Calu3 (cell line): Measurements from ENCODE around the gene BCAN. TPM values are rescaled to one million over a fixed set of nuclear protein-coding genes. Genes with fewer than 3 reads are reported as not detected.
"Not testable (repeated sequence)": the region's sequence is repeated elsewhere in the genome, so short reads cannot be mapped to it uniquely, and the experiment has no call there.

Experiments used
- BruUV-seq: library from RNA; stranded (reverse); fragments of 400-500 nt; replicated peaks from 2 replicates; lab custom pipeline; 2021; lab: Mats Ljungman, UMichigan
- CTCF ChIA-PET: fragments of 300-600 bp; sonication (Branson Sonifier 250); formaldehyde crosslinking; loops from one replicate; lab custom pipeline; 2022; ENCODE audit warnings: antibody characterized with exemption; lab: Charles Lee
- DNase-seq: peaks from one replicate; pipeline ENCODE4 v3.0.0; 2022
- H3K27ac Mint-ChIP-seq: one replicate; pipeline ENCODE4 v1.8.0; 2022; ENCODE audit warnings: mixed read lengths; ENCODE audit not compliant: unreplicated experiment
- H3K27me3 Mint-ChIP-seq: one replicate; pipeline ENCODE4 v1.8.0; 2022; ENCODE audit warnings: mixed read lengths; ENCODE audit not compliant: unreplicated experiment
- H3K36me3 Mint-ChIP-seq: one replicate; pipeline ENCODE4 v1.8.0; 2022; ENCODE audit warnings: mild to moderate bottlenecking, moderate library complexity, mixed read lengths; ENCODE audit not compliant: insufficient read depth, unreplicated experiment
- H3K4me1 Mint-ChIP-seq: one replicate; pipeline ENCODE4 v1.8.0; 2022; ENCODE audit warnings: mild to moderate bottlenecking, low read depth, mixed read lengths; ENCODE audit not compliant: unreplicated experiment
- H3K4me3 Mint-ChIP-seq: one replicate; pipeline ENCODE4 v1.8.0; 2022; ENCODE audit warnings: mild to moderate bottlenecking, low read depth, moderate library complexity, mixed read lengths; ENCODE audit not compliant: unreplicated experiment
- H3K9me3 Mint-ChIP-seq: one replicate; pipeline ENCODE4 v1.8.0; 2022; ENCODE audit warnings: low read depth, mixed read lengths; ENCODE audit not compliant: unreplicated experiment
- CTCF ChIP-seq: fragments of 200-600 bp; IDR thresholded peaks from one replicate; pipeline ENCODE4 v1.8.0; 2022; ENCODE audit warnings: antibody characterized with exemption; ENCODE audit not compliant: unreplicated experiment
- intact Hi-C: fragments of 100-400 bp; cut with micrococcal nuclease; formaldehyde crosslinking; loops from one replicate; pipeline ENCODE4 v1.10.0; 2022; ENCODE audit not compliant: unreplicated experiment
- total RNA-seq: library from RNA; stranded (reverse); gene quantifications from 2 replicates; pipeline ENCODE4 v1.2.3, GENCODE V29; 2022

The BCAN gene
- total RNA-seq, 1 experiment from 2014 or later: not detected

GRCh38 chr1:156625436-156626078 lies 16.4 kb upstream of the BCAN start:
- DNase-seq: peak; percentile 72
- Mint-ChIP-seq H3K9me3 (no peaks in the 10 kb centered on the region), H3K4me1 (peaks cover 12% of the 10 kb centered on the region), H3K4me3 (peak overlapping the region; percentile 45), H3K36me3 (peaks cover 20% of the 10 kb centered on the region), H3K27ac (no peak overlapping the region), H3K27me3 (peaks cover 60% of the 10 kb centered on the region)
- no TSS peak for BruUV-seq
- intact Hi-C loops: loop anchor here (1.0 to 10.0 kb wide), 3 partner anchors 53 to 269 kb away; partner anchors contain the start of gene PEAR1
- peak; percentile 87 for TF ChIP-seq CTCF
- CTCF ChIA-PET: interaction anchor here (0.5 to 0.6 kb wide), 2 partner anchors 50 to 479 kb away, joined by 3 read pairs; no protein-coding TSS in a partner anchor

GRCh38 chr1:156626079-156626438 lies 15.9 kb upstream of the BCAN start:
- no TSS peak for BruUV-seq
- Mint-ChIP-seq H3K27ac (no peak overlapping the region), H3K4me3 (peak overlapping the region; percentile 45), H3K36me3 (peaks cover 20% of the 10 kb centered on the region), H3K9me3 (no peaks in the 10 kb centered on the region), H3K27me3 (peaks cover 55% of the 10 kb centered on the region), H3K4me1 (peaks cover 12% of the 10 kb centered on the region)
- intact Hi-C loops: loop anchor here (1.0 to 10.0 kb wide), 2 partner anchors 52 to 269 kb away; partner anchors contain the start of gene PEAR1
- CTCF ChIA-PET: interaction anchor here (0.5 to 0.6 kb wide), 3 partner anchors 17 to 478 kb away, joined by 3 read pairs; no protein-coding TSS in a partner anchor
- TF ChIP-seq CTCF: no peak
- DNase-seq: no peak

GRCh38 chr1:156627313-156627880 lies 14.5 kb upstream of the BCAN start:
- peak; percentile 53 for TF ChIP-seq CTCF
- peaks cover 53% of the 10 kb centered on the region for H3K27me3 Mint-ChIP-seq
- H3K9me3 Mint-ChIP-seq: no peaks in the 10 kb centered on the region
- peak; percentile 77 for DNase-seq
- BruUV-seq: no TSS peak
- CTCF ChIA-PET: interaction anchor here (0.5 to 2.3 kb wide), 17 partner anchors 10 to 300 kb away, joined by 3 to 17 read pairs (median 4); partner anchors contain the start of genes NES and TTC24
- H3K36me3 Mint-ChIP-seq: peaks cover 20% of the 10 kb centered on the region
- intact Hi-C loops: loop anchor here (1.0 to 10.0 kb wide), 2 partner anchors 30 to 267 kb away; partner anchors contain the start of gene PEAR1
- H3K4me1 Mint-ChIP-seq: peaks cover 12% of the 10 kb centered on the region
- H3K4me3 Mint-ChIP-seq: no peak overlapping the region
- H3K27ac Mint-ChIP-seq: no peak overlapping the region

- Mint-ChIP-seq H3K4me3 (no peak overlapping the region), H3K4me1 (peaks cover 12% of the 10 kb centered on the region), H3K27me3 (peaks cover 40% of the 10 kb centered on the region), H3K27ac (no peak overlapping the region), H3K36me3 (peaks cover 6% of the 10 kb centered on the region), H3K9me3 (no peaks in the 10 kb centered on the region)
- DNase-seq: no peak
- intact Hi-C loops: loop anchor here (10.0 kb wide), 1 partner anchor 265 kb away; the partner anchor contains the start of gene PEAR1
- BruUV-seq: no TSS peak
- CTCF ChIA-PET: interaction anchor here (0.6 kb wide), 1 partner anchor 47 kb away, joined by 4 read pairs; no protein-coding TSS in a partner anchor
- TF ChIP-seq CTCF: no peak
These were observed 12.0 kb upstream of the BCAN start for GRCh38 chr1:156629823-156630449.

- H3K27ac Mint-ChIP-seq, DNase-seq, H3K36me3 Mint-ChIP-seq, H3K9me3 Mint-ChIP-seq, BruUV-seq, intact Hi-C loops, H3K4me3 Mint-ChIP-seq, CTCF ChIA-PET, H3K4me1 Mint-ChIP-seq: not testable (repeated sequence)
- peaks cover 28% of the 10 kb centered on the region for H3K27me3 Mint-ChIP-seq
These were observed 10.8 kb upstream of the BCAN start for GRCh38 chr1:156631152-156631551.
